Measurements from ENCODE around the gene USP22. TPM values are rescaled to one million over a fixed set of nuclear protein-coding genes. Genes with fewer than 3 reads are reported as not detected.

Gene USP22
- total and polyA plus RNA-seq, 10 of the 15 experiments (the other 5 are each of a cell fraction or from before 2014, with no cell fraction given): 10.8 to 218 (median 98.8) TPM

- TF ChIP-seq, protein P1, sequence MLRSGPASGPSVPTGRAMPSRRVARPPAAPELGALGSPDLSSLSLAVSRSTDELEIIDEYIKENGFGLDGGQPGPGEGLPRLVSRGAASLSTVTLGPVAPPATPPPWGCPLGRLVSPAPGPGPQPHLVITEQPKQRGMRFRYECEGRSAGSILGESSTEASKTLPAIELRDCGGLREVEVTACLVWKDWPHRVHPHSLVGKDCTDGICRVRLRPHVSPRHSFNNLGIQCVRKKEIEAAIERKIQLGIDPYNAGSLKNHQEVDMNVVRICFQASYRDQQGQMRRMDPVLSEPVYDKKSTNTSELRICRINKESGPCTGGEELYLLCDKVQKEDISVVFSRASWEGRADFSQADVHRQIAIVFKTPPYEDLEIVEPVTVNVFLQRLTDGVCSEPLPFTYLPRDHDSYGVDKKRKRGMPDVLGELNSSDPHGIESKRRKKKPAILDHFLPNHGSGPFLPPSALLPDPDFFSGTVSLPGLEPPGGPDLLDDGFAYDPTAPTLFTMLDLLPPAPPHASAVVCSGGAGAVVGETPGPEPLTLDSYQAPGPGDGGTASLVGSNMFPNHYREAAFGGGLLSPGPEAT (IDR thresholded peaks at IDR 0.05; ENCODE audit: low read depth): no peak
- no peak for TF ChIP-seq NFIC (IDR thresholded peaks at IDR 0.05; ENCODE audit: low read depth, low read length)
- no peak for TF ChIP-seq PRDM15 (CRISPR knock-in tag; IDR thresholded peaks at IDR 0.05)
- TF ChIP-seq, protein P2, sequence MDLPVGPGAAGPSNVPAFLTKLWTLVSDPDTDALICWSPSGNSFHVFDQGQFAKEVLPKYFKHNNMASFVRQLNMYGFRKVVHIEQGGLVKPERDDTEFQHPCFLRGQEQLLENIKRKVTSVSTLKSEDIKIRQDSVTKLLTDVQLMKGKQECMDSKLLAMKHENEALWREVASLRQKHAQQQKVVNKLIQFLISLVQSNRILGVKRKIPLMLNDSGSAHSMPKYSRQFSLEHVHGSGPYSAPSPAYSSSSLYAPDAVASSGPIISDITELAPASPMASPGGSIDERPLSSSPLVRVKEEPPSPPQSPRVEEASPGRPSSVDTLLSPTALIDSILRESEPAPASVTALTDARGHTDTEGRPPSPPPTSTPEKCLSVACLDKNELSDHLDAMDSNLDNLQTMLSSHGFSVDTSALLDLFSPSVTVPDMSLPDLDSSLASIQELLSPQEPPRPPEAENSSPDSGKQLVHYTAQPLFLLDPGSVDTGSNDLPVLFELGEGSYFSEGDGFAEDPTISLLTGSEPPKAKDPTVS (IDR thresholded peaks at IDR 0.05; ENCODE audit: low read depth, low read length): no peak
- TF ChIP-seq SMAD5 (IDR thresholded peaks at IDR 0.05; ENCODE audit: low read depth): no peak
- TF ChIP-seq TARDBP (IDR thresholded peaks at IDR 0.05; ENCODE audit: borderline replicate concordance): no peak
- no peak for TF ChIP-seq ASH2L (IDR thresholded peaks at IDR 0.05; ENCODE audit: borderline replicate concordance, low read depth)
- TF ChIP-seq EED (IDR thresholded peaks at IDR 0.05; ENCODE audit: low read depth): no peak
Observed at GRCh38 chr17:20986767-20987510, 55.9 kb downstream of the USP22 start (continued).
